Panc1 (cell line): Measurements from ENCODE around the gene RNF212. TPM values are rescaled to one million over a fixed set of nuclear protein-coding genes. Genes with fewer than 3 reads are reported as not detected.

Source experiments
- ATAC-seq: fragments of 200-7000 bp; cut with Tn5 transposase; 2 replicates; pipeline ENCODE4 v1.9.1; 2020; ENCODE audit warnings: mild to moderate bottlenecking, moderate library complexity
- BruUV-seq: library from RNA; stranded (reverse); fragments of 400-500 nt; replicated peaks from 2 replicates; lab custom pipeline; 2021; lab: Mats Ljungman, UMichigan
- CTCF ChIA-PET: fragments of 300-600 bp; sonication (Branson Sonifier 250); formaldehyde crosslinking; loops from one replicate; lab custom pipeline; 2022; ENCODE audit warnings: antibody characterized with exemption; lab: Charles Lee
- POLR2A ChIA-PET: fragments of 300-600 bp; sonication (Branson Sonifier 250); formaldehyde crosslinking; loops from one replicate; lab custom pipeline; 2022; ENCODE audit warnings: antibody characterized with exemption; lab: Charles Lee
- DNase-seq: peaks from one replicate; pipeline ENCODE4 v3.0.0-alpha.2; 2010; ENCODE audit warnings: low read depth, low spot score
- H3K27ac ChIP-seq: 2 replicates; pipeline ENCODE4 v1.5.1; 2011; ENCODE audit warnings: mild to moderate bottlenecking, low read length, inconsistent platforms
- H3K27me3 ChIP-seq: fragments of 200-500 bp; sonication (Bioruptor generic); 2 replicates; pipeline ENCODE4 v1.6.0; 2014; ENCODE audit warnings: low read length, inconsistent platforms; ENCODE audit not compliant: control insufficient read depth, insufficient read depth
- H3K36me3 ChIP-seq: fragments of 200-500 bp; sonication (Bioruptor generic); 2 replicates; pipeline ENCODE4 v1.5.1; 2014; ENCODE audit warnings: inconsistent platforms, mild to moderate bottlenecking, low read length, moderate library complexity; ENCODE audit not compliant: control insufficient read depth, insufficient read depth
- H3K4me1 ChIP-seq: 2 replicates; pipeline ENCODE4 v1.5.1; 2011; ENCODE audit warnings: inconsistent platforms, mild to moderate bottlenecking, low read length, moderate library complexity; ENCODE audit not compliant: control insufficient read depth, insufficient read depth
- H3K4me3 ChIP-seq, 2 experiments: 2 replicates each; pipeline ENCODE4 v1.5.1; 2011 to 2012; ENCODE audit warnings: low read depth in 2 of 2, low read length in 2 of 2, mild to moderate bottlenecking in 2 of 2, inconsistent platforms in 1 of 2, moderate library complexity in 1 of 2
- H3K9me3 ChIP-seq: fragments of 200-500 bp; sonication (Bioruptor generic); 2 replicates; pipeline ENCODE4 v1.5.1; 2014; ENCODE audit warnings: low read depth, mild to moderate bottlenecking, inconsistent platforms, low read length, moderate library complexity; ENCODE audit not compliant: control insufficient read depth, insufficient read depth
- CTCF ChIP-seq: fragments of 450-650 bp; IDR thresholded peaks from 2 replicates; pipeline ENCODE4 v1.5.1; 2017; ENCODE audit warnings: mild to moderate bottlenecking
- POLR2AphosphoS5 ChIP-seq: IDR thresholded peaks from 2 replicates; pipeline ENCODE4 v1.6.1; 2012; ENCODE audit warnings: mild to moderate bottlenecking, low read depth, low read length, moderate library complexity
- REST ChIP-seq, 2 experiments: IDR thresholded peaks; 2 replicates each; pipeline ENCODE4 v1.6.1; 2011 to 2012; ENCODE audit warnings: low read depth in 2 of 2, control low read depth in 1 of 2, low read length in 1 of 2, mild to moderate bottlenecking in 1 of 2, moderate library complexity in 1 of 2; ENCODE audit not compliant: insufficient read depth in 1 of 2
- SIN3A ChIP-seq: IDR thresholded peaks from 2 replicates; pipeline ENCODE4 v1.6.1; 2012; ENCODE audit warnings: low read depth, mild to moderate bottlenecking, low read length, moderate library complexity, borderline replicate concordance; ENCODE audit not compliant: insufficient read depth
- TCF7L2 ChIP-seq: IDR thresholded peaks from 2 replicates; pipeline ENCODE4 v1.6.1; 2011; ENCODE audit warnings: mild to moderate bottlenecking, low read depth, low read length, inconsistent platforms
- in situ Hi-C: cut with HindIII; loops from 2 replicates; pipeline ENCODE4 v1.10.0; 2016; ENCODE audit warnings: low sequenced_read_pairs, low pct_unique_long_range_greater_than_20kb
- intact Hi-C: fragments of 100-400 bp; cut with micrococcal nuclease; formaldehyde crosslinking; loops from one replicate; pipeline ENCODE4 v1.10.0; 2022; ENCODE audit not compliant: unreplicated experiment
- total RNA-seq: library from RNA; stranded (reverse); gene quantifications from one replicate; pipeline ENCODE4 v1.2.1, GENCODE V29; 2021; ENCODE audit not compliant: unreplicated experiment

Gene RNF212
- total RNA-seq, 1 experiment from 2014 or later: not detected

- no peaks in the 10 kb centered on the region for H3K36me3 ChIP-seq
- no peak for ATAC-seq
- no peaks in the 10 kb centered on the region for H3K27me3 ChIP-seq
- in situ Hi-C loops (no loop called here), intact Hi-C loops (no loop called here)
- H3K4me1 ChIP-seq: peaks cover 7% of the 10 kb centered on the region; the same call in 1 of the 2 replicates
- CTCF ChIA-PET: no interaction called here
- no peak overlapping the region for H3K27ac ChIP-seq
- DNase-seq: no peak
- no TSS peak for BruUV-seq
- H3K4me3 ChIP-seq: no peak overlapping the region
- TF ChIP-seq POLR2AphosphoS5: no peak
- TF ChIP-seq SIN3A: no peak
- no peak for TF ChIP-seq CTCF
- no peak for TF ChIP-seq TCF7L2
- TF ChIP-seq REST (IDR thresholded peaks at IDR 0.05; ENCODE audit: insufficient read depth in 1 of 2, low read depth in 2 of 2, low read length in 1 of 2): no peak
- POLR2A ChIA-PET: no interaction called here
- no peaks in the 10 kb centered on the region for H3K9me3 ChIP-seq
Measured at GRCh38 chr4:1077711-1078477, 35.5 kb downstream of the RNF212 start.

- Histone ChIP-seq H3K4me1 (no peaks in the 10 kb centered on the region), H3K9me3 (peaks cover 4% of the 10 kb centered on the region; the same call in 1 of the 2 replicates), H3K4me3 (no peak overlapping the region), H3K27ac (no peak overlapping the region), H3K36me3 (no peaks in the 10 kb centered on the region), H3K27me3 (no peaks in the 10 kb centered on the region)
- in situ Hi-C loops (no loop called here), intact Hi-C loops (no loop called here)
- CTCF ChIA-PET: no interaction called here
- POLR2A ChIA-PET: no interaction called here
- DNase-seq: no peak
- no peak; the same call in 1 of the 2 replicates for ATAC-seq
- BruUV-seq: no TSS peak
- TF ChIP-seq TCF7L2: no peak
- TF ChIP-seq REST (IDR thresholded peaks at IDR 0.05; ENCODE audit: insufficient read depth in 1 of 2, low read depth in 2 of 2, low read length in 1 of 2): no peak
- TF ChIP-seq CTCF: no peak
- TF ChIP-seq POLR2AphosphoS5: no peak
- TF ChIP-seq SIN3A: no peak
Measured at GRCh38 chr4:1075809-1076699, 37.3 kb downstream of the RNF212 start.
